A673 (cell line): Measurements from ENCODE around the gene TBC1D13. TPM values are rescaled to one million over a fixed set of nuclear protein-coding genes. Genes with fewer than 3 reads are reported as not detected.
"Not testable (repeated sequence)": the region's sequence is repeated elsewhere in the genome, so short reads cannot be mapped to it uniquely, and the experiment has no call there.

Experiments used
- BruUV-seq: library from RNA; stranded (reverse); fragments of 400-500 nt; replicated peaks from 2 replicates; lab custom pipeline; 2021; lab: Mats Ljungman, UMichigan
- CTCF ChIA-PET: fragments of 300-600 bp; sonication (Branson Sonifier 250); formaldehyde crosslinking; loops from one replicate; lab custom pipeline; 2022; ENCODE audit warnings: antibody characterized with exemption; lab: Charles Lee
- POLR2A ChIA-PET: fragments of 300-600 bp; sonication (Branson Sonifier 250); formaldehyde crosslinking; loops from one replicate; lab custom pipeline; 2022; ENCODE audit warnings: antibody characterized with exemption; ENCODE audit not compliant: low non-redundant PET; lab: Charles Lee
- DNase-seq: peaks from one replicate; pipeline ENCODE4 v3.0.0-alpha.2; 2015; ENCODE audit warnings: low spot score
- H3K27ac ChIP-seq: fragments of 200-600 bp; sonication (generic); 2 replicates; pipeline ENCODE4 v1.5.1; 2016; ENCODE audit warnings: mixed run types, low read depth, mild to moderate bottlenecking, mixed read lengths, antibody characterized with exemption, low read length; ENCODE audit not compliant: poor library complexity, severe bottlenecking
- H3K27me3 ChIP-seq: fragments of 200-600 bp; sonication (generic); replicated peaks from 2 replicates; pipeline ENCODE4 v1.6.1; 2017; ENCODE audit warnings: mixed run types, low read depth, mild to moderate bottlenecking, mixed read lengths, antibody characterized with exemption, low read length; ENCODE audit not compliant: insufficient read depth, poor library complexity
- H3K36me3 ChIP-seq: fragments of 200-600 bp; sonication (generic); 2 replicates; pipeline ENCODE4 v1.6.1; 2016; ENCODE audit warnings: mixed run types, mild to moderate bottlenecking, mixed read lengths, antibody characterized with exemption, low read length; ENCODE audit not compliant: insufficient read depth, poor library complexity, severe bottlenecking
- H3K4me1 ChIP-seq: fragments of 200-600 bp; sonication (generic); 2 replicates; pipeline ENCODE4 v1.6.1; 2017; ENCODE audit warnings: mixed run types, mild to moderate bottlenecking, mixed read lengths, antibody characterized with exemption, low read length; ENCODE audit not compliant: insufficient read depth, poor library complexity, severe bottlenecking
- H3K4me3 ChIP-seq: fragments of 200-600 bp; sonication (generic); 2 replicates; pipeline ENCODE4 v1.5.1; 2016; ENCODE audit warnings: low read depth, mixed run types, mild to moderate bottlenecking, mixed read lengths, low read length; ENCODE audit not compliant: poor library complexity, severe bottlenecking
- H3K9me3 ChIP-seq: fragments of 200-600 bp; sonication (generic); 2 replicates; pipeline ENCODE4 v1.6.1; 2016; ENCODE audit warnings: mixed run types, low read depth, mild to moderate bottlenecking, mixed read lengths, antibody characterized with exemption, low read length; ENCODE audit not compliant: poor library complexity, severe bottlenecking
- CTCF ChIP-seq: fragments of 300-800, 200-600 bp; sonication (generic); conservative IDR thresholded peaks from 2 replicates; pipeline ENCODE4 v1.5.1; 2017; ENCODE audit warnings: low read depth, mild to moderate bottlenecking, antibody characterized with exemption, low read length, moderate library complexity, mixed read lengths
- EZH2 ChIP-seq: fragments of 200-600 bp; sonication (generic); IDR thresholded peaks from 2 replicates; pipeline ENCODE4 v1.6.1; 2017; ENCODE audit warnings: borderline replicate concordance, low read depth, mild to moderate bottlenecking, mixed read lengths, antibody characterized with exemption, low read length; ENCODE audit not compliant: poor library complexity, severe bottlenecking
- intact Hi-C: fragments of 100-400 bp; cut with micrococcal nuclease; formaldehyde crosslinking; loops from one replicate; pipeline ENCODE4 v1.10.0; 2022; ENCODE audit not compliant: unreplicated experiment
- total RNA-seq: library from RNA; stranded (reverse); gene quantifications from 2 replicates; pipeline ENCODE4 v1.2.3, GENCODE V29; 2021

Gene TBC1D13
- total RNA-seq, 1 experiment from 2014 or later: 26.7 TPM

- Histone ChIP-seq H3K27me3 (no peaks in the 10 kb centered on the region), H3K36me3 (no peaks in the 10 kb centered on the region), H3K4me1 (no peaks in the 10 kb centered on the region), H3K4me3 (no peak overlapping the region), H3K9me3 (no peaks in the 10 kb centered on the region), H3K27ac (no peak overlapping the region)
- TF ChIP-seq EZH2: no peak
- CTCF ChIA-PET: no interaction called here
- POLR2A ChIA-PET: no interaction called here
- no TSS peak for BruUV-seq
- intact Hi-C loops: no loop called here
- DNase-seq: no peak
These were observed 54.8 kb downstream of the TBC1D13 start for GRCh38 chr9:128841694-128842492.

- H3K4me1 ChIP-seq, H3K27me3 ChIP-seq, H3K36me3 ChIP-seq, intact Hi-C loops, BruUV-seq, H3K9me3 ChIP-seq, DNase-seq, H3K4me3 ChIP-seq, H3K27ac ChIP-seq, CTCF ChIA-PET: not testable (repeated sequence)
- POLR2A ChIA-PET: interaction anchor here (0.9 kb wide), 1 partner anchor 604 kb away, joined by 10 read pairs; no protein-coding TSS in a partner anchor
These were observed 56.1 kb downstream of the TBC1D13 start for GRCh38 chr9:128843171-128843570.

GRCh38 chr9:128845186-128845931 is 58.3 kb downstream of the TBC1D13 start:
- CTCF ChIA-PET: no interaction called here
- no peak overlapping the region for H3K4me3 ChIP-seq
- no peaks in the 10 kb centered on the region for H3K36me3 ChIP-seq
- no peak for DNase-seq
- no peaks in the 10 kb centered on the region for H3K27me3 ChIP-seq
- peaks cover 4% of the 10 kb centered on the region for H3K9me3 ChIP-seq
- TF ChIP-seq CTCF (0 out of 2 replicates have a peak, but pooled peaks have one; percentile 24), EZH2 (no peak)
- intact Hi-C loops: no loop called here
- POLR2A ChIA-PET: no interaction called here
- H3K4me1 ChIP-seq: no peaks in the 10 kb centered on the region
- H3K27ac ChIP-seq: no peak overlapping the region
- no TSS peak for BruUV-seq

- Histone ChIP-seq H3K4me1 (no peaks in the 10 kb centered on the region), H3K9me3 (peaks cover 4% of the 10 kb centered on the region), H3K27me3 (no peaks in the 10 kb centered on the region), H3K27ac (no peak overlapping the region), H3K4me3 (no peak overlapping the region), H3K36me3 (no peaks in the 10 kb centered on the region)
- BruUV-seq: no TSS peak
- intact Hi-C loops: no loop called here
- ChIA-PET POLR2A (no interaction called here), CTCF (no interaction called here)
- DNase-seq: no peak
- no peak for TF ChIP-seq EZH2
- TF ChIP-seq CTCF: no peak
These were observed 59.6 kb downstream of the TBC1D13 start for GRCh38 chr9:128846680-128847030.
